ENCODE data around the gene DYNC1LI2. TPM values are rescaled to one million over a fixed set of nuclear protein-coding genes. Genes with fewer than 3 reads are reported as not detected.
A peak's percentile ranks its signal among the peaks of the same experiment; 100 is the strongest.

The DYNC1LI2 gene
- total and polyA plus RNA-seq, 9 of the 15 experiments (the other 6 are each of a cell fraction or from before 2014, with no cell fraction given) = 5.1 to 48.9 (median 38.2) TPM

GRCh38 chr16:66717112-66717675 is 34.2 kb downstream of the DYNC1LI2 start (continued):
- TF ChIP-seq POLR2AphosphoS5 (IDR thresholded peaks at IDR 0.05; ENCODE audit: control insufficient read depth, insufficient read depth, low read depth, low read length) (peak; percentile 26; the same call in 1 of the 2 replicates), RB1 (IDR thresholded peaks at IDR 0.05; ENCODE audit: low read depth) (peak; percentile 57; the same call in 1 of the 2 replicates), FOXJ2 (tag; IDR thresholded peaks at IDR 0.05) (no peak), SPI1 (IDR thresholded peaks at IDR 0.05; ENCODE audit: borderline replicate concordance, low read depth, low read length) (0 out of 2 replicates have a peak, but pooled peaks have one; percentile 1), MYBL2 (IDR thresholded peaks at IDR 0.05; ENCODE audit: low read depth) (no peak), MYBL2 (CRISPR knock-in tag; IDR thresholded peaks at IDR 0.05; ENCODE audit: borderline replicate concordance) (no peak), GABPA (tag; conservative IDR thresholded peaks at IDR 0.05; ENCODE audit: low read depth) (no peak), SP1 (CRISPR knock-in tag; IDR thresholded peaks at IDR 0.05) (0 out of 2 replicates have a peak, but pooled peaks have one; percentile 27), XRCC5 (IDR thresholded peaks at IDR 0.05; ENCODE audit: low read depth, low read length) (peak; percentile 78; the same call in 1 of the 2 replicates), ZNF318 (IDR thresholded peaks at IDR 0.05; ENCODE audit: borderline replicate concordance in 1 of 2, low read depth in 1 of 2) (no peak), NCOA6 (IDR thresholded peaks at IDR 0.05) (no peak), PKNOX1 (IDR thresholded peaks at IDR 0.05) (peak; percentile 41; the same call in 1 of the 2 replicates), NFXL1 (CRISPR knock-in tag; IDR thresholded peaks at IDR 0.05) (no peak), KDM1A (IDR thresholded peaks at IDR 0.05) (0 out of 4 replicates have a peak, but pooled peaks of 1 of the 2 experiments have one; percentile 30), YY1 (IDR thresholded peaks at IDR 0.05; ENCODE audit: borderline replicate concordance in 1 of 3, control insufficient read depth in 1 of 3, extremely low read depth in 1 of 3, insufficient read depth in 3 of 3, insufficient read length in 1 of 3, insufficient replicate concordance in 2 of 3, low read depth in 1 of 3, low read length in 2 of 3) (no peak)
- TF ChIP-seq, protein P1, sequence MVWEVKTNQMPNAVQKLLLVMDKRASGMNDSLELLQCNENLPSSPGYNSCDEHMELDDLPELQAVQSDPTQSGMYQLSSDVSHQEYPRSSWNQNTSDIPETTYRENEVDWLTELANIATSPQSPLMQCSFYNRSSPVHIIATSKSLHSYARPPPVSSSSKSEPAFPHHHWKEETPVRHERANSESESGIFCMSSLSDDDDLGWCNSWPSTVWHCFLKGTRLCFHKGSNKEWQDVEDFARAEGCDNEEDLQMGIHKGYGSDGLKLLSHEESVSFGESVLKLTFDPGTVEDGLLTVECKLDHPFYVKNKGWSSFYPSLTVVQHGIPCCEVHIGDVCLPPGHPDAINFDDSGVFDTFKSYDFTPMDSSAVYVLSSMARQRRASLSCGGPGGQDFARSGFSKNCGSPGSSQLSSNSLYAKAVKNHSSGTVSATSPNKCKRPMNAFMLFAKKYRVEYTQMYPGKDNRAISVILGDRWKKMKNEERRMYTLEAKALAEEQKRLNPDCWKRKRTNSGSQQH (CRISPR knock-in tag; IDR thresholded peaks at IDR 0.05) = 0 out of 2 replicates have a peak, but pooled peaks have one; percentile 7

Data from K562 (cell line).